ENCODE data around the gene VPS37B. TPM values are rescaled to one million over a fixed set of nuclear protein-coding genes. Genes with fewer than 3 reads are reported as not detected.

VPS37B gene
- total RNA-seq, 1 donor from 2014 or later = 22.9 TPM

DNA sequence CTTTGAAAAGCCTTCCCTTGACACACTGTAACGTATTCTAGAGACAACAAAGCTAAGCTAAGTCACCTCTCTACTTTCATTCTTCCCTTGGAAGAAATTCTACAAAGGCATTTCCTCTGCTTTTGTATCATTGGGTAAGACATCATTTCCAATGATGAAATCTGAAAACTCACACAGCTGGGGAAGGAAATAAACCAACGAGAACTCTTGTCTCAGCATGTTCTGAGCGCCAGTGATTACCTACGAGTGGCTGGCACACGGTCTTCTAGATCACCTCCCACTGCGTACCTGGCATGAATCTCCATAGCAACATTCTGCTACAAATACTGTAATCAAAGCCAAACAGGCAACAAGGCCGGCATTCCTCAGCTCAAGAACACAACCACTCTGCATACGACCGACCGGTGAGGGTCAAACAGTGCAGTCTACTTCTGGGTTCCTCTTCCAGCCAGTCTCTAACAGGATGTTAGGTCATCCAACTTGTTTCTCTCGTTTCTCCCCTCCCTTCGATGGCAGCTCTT is 7.6 kb downstream of the VPS37B start:
- no peak for TF ChIP-seq CTCF (IDR thresholded peaks at IDR 0.05; ENCODE audit: unreplicated experiment)
- H3K9me3 Mint-ChIP-seq (ENCODE audit: low read depth) = no peaks in the 10 kb centered on the region
- no peak for DNase-seq (ENCODE audit: low spot score, unreplicated experiment)
- peaks cover 2% of the 10 kb centered on the region for H3K36me3 Mint-ChIP-seq (ENCODE audit: insufficient read depth)
- H3K4me3 Mint-ChIP-seq (ENCODE audit: low read depth) = no peak overlapping the region
- no peaks in the 10 kb centered on the region for H3K27me3 Mint-ChIP-seq
- peak overlapping the region; percentile 77 for H3K27ac Mint-ChIP-seq
- H3K4me1 Mint-ChIP-seq (ENCODE audit: low read depth) = peaks cover 46% of the 10 kb centered on the region

- Mint-ChIP-seq H3K4me1 (ENCODE audit: low read depth) (peaks cover 44% of the 10 kb centered on the region), H3K27ac (no peak overlapping the region), H3K4me3 (ENCODE audit: low read depth) (no peak overlapping the region), H3K27me3 (no peaks in the 10 kb centered on the region), H3K9me3 (ENCODE audit: low read depth) (no peaks in the 10 kb centered on the region), H3K36me3 (ENCODE audit: insufficient read depth) (peaks cover 2% of the 10 kb centered on the region)
- no peak for DNase-seq (ENCODE audit: low spot score, unreplicated experiment)
- no peak for TF ChIP-seq CTCF (IDR thresholded peaks at IDR 0.05; ENCODE audit: unreplicated experiment)
Measured at GRCh38 chr12:122887819-122888212, 8.1 kb downstream of the VPS37B start.

- Mint-ChIP-seq H3K36me3 (ENCODE audit: insufficient read depth) (peaks cover 2% of the 10 kb centered on the region), H3K4me1 (ENCODE audit: low read depth) (peaks cover 40% of the 10 kb centered on the region), H3K27me3 (no peaks in the 10 kb centered on the region), H3K4me3 (ENCODE audit: low read depth) (no peak overlapping the region), H3K27ac (no peak overlapping the region), H3K9me3 (ENCODE audit: low read depth) (no peaks in the 10 kb centered on the region)
- DNase-seq (ENCODE audit: low spot score, unreplicated experiment) = no peak
- no peak for TF ChIP-seq CTCF (IDR thresholded peaks at IDR 0.05; ENCODE audit: unreplicated experiment)
Measured at GRCh38 chr12:122886851-122887818, 8.8 kb downstream of the VPS37B start.

DNA sequence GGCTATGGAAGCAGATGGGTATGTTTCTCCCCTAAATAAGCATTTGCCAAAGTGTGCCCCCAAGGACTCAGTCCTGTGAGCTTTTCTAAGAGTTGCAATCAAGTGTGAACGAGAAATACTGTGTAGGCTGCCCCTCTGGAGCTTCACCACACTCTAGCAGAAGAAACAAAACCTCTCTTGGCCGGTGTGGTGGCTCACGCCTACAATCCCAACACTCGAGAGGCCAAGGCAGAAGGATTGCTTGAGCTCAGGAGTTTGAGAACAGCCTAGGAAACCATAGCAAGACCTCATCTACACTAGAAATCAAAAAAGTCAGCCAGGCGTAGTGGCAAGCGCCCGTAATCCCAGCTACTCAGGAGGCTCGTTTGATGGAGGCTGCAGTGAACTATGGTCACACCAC is 9.8 kb downstream of the VPS37B start:
- H3K4me3 Mint-ChIP-seq (ENCODE audit: low read depth) = no peak overlapping the region
- no peaks in the 10 kb centered on the region for H3K9me3 Mint-ChIP-seq (ENCODE audit: low read depth)
- peaks cover 2% of the 10 kb centered on the region for H3K36me3 Mint-ChIP-seq (ENCODE audit: insufficient read depth)
- peaks cover 31% of the 10 kb centered on the region for H3K4me1 Mint-ChIP-seq (ENCODE audit: low read depth)
- no peak overlapping the region for H3K27ac Mint-ChIP-seq
- no peak for DNase-seq (ENCODE audit: low spot score, unreplicated experiment)
- H3K27me3 Mint-ChIP-seq = no peaks in the 10 kb centered on the region
- no peak for TF ChIP-seq CTCF (IDR thresholded peaks at IDR 0.05; ENCODE audit: unreplicated experiment)

GRCh38 chr12:122884860-122885259 is 11.1 kb downstream of the VPS37B start:
- no peak for TF ChIP-seq CTCF (IDR thresholded peaks at IDR 0.05; ENCODE audit: unreplicated experiment)
- DNase-seq (ENCODE audit: low spot score, unreplicated experiment) = no peak
- no peak overlapping the region for H3K4me3 Mint-ChIP-seq (ENCODE audit: low read depth)
- H3K36me3 Mint-ChIP-seq (ENCODE audit: insufficient read depth) = peaks cover 2% of the 10 kb centered on the region
- no peaks in the 10 kb centered on the region for H3K27me3 Mint-ChIP-seq
- no peak overlapping the region for H3K27ac Mint-ChIP-seq
- peaks cover 28% of the 10 kb centered on the region for H3K4me1 Mint-ChIP-seq (ENCODE audit: low read depth)
- no peaks in the 10 kb centered on the region for H3K9me3 Mint-ChIP-seq (ENCODE audit: low read depth)

Data from progenitor cell of endocrine pancreas (in vitro differentiated cells).